A549 (cell line): ENCODE measurements around the gene CREG2. TPM values are rescaled to one million over a fixed set of nuclear protein-coding genes. Genes with fewer than 3 reads are reported as not detected.

Experiments used
- BHLHE40 ChIP-seq: IDR thresholded peaks from 2 replicates; pipeline ENCODE4 v1.6.1; 2012; ENCODE audit warnings: low read depth, low read length, inconsistent platforms
- CBX2 ChIP-seq: fragments of 200-600 bp; sonication (generic); IDR thresholded peaks from 2 replicates; pipeline ENCODE4 v1.6.1; 2016; ENCODE audit warnings: low read depth, mild to moderate bottlenecking, borderline replicate concordance
- CBX8 ChIP-seq: fragments of 200-600 bp; sonication (generic); IDR thresholded peaks from 2 replicates; pipeline ENCODE4 v1.6.1; 2016
- CHD4 ChIP-seq: fragments of 200-600 bp; sonication (generic); IDR thresholded peaks from 2 replicates; pipeline ENCODE4 v1.6.1; 2016; ENCODE audit warnings: antibody characterized with exemption, mild to moderate bottlenecking, borderline replicate concordance
- EHF ChIP-seq: fragments of 250-450 bp; sonication (Bioruptor Pico); IDR thresholded peaks from 2 replicates; pipeline ENCODE4 v1.5.0; 2020; ENCODE audit warnings: mild to moderate bottlenecking
- ESRRA ChIP-seq: fragments of 150-350 bp; IDR thresholded peaks from 2 replicates; pipeline ENCODE4 v1.6.1; 2014; ENCODE audit warnings: mild to moderate bottlenecking, low read length, borderline replicate concordance
- FOSL2 ChIP-seq, 2 experiments: fragments of 450-650 bp in 1 of 2; fragments of >200 bp in 1 of 2; sonication (Bioruptor Twin) in 1 of 2; formaldehyde crosslinking; IDR thresholded peaks; 2 replicates each; pipeline versions ENCODE4 v1.5.0 to v1.6.1; 2016 to 2020; ENCODE audit warnings: mild to moderate bottlenecking in 1 of 2, moderate library complexity in 1 of 2
- FOXS1 ChIP-seq: fragments of 250-450 bp; sonication (Bioruptor Pico); IDR thresholded peaks from 2 replicates; pipeline ENCODE4 v1.5.0; 2020; ENCODE audit warnings: mild to moderate bottlenecking, moderate library complexity
- GATA3 ChIP-seq: IDR thresholded peaks from 2 replicates; pipeline ENCODE4 v1.6.1; 2012; ENCODE audit warnings: borderline replicate concordance
- HOXA7 ChIP-seq: fragments of 250-450 bp; sonication (Bioruptor Pico); IDR thresholded peaks from 2 replicates; pipeline ENCODE4 v1.5.0; 2020; ENCODE audit warnings: mild to moderate bottlenecking, moderate library complexity
- HOXB13 ChIP-seq: fragments of 250-450 bp; sonication (Bioruptor Pico); IDR thresholded peaks from 2 replicates; pipeline ENCODE4 v1.5.0; 2020; ENCODE audit warnings: low read depth, mild to moderate bottlenecking, moderate library complexity
- HOXB5 ChIP-seq: fragments of 250-450 bp; sonication (Bioruptor Pico); IDR thresholded peaks from 2 replicates; pipeline ENCODE4 v1.5.0; 2020; ENCODE audit warnings: mild to moderate bottlenecking, moderate library complexity
- JUN ChIP-seq, 2 experiments: fragments of >200 bp; sonication (Bioruptor Twin); formaldehyde crosslinking; IDR thresholded peaks; 2 replicates in 1 of 2; 3 replicates in 1 of 2; pipeline ENCODE4 v1.6.1; 2016 to 2017
- JUNB ChIP-seq: fragments of >200 bp; sonication (Bioruptor Twin); formaldehyde crosslinking; IDR thresholded peaks from 2 replicates; pipeline ENCODE4 v1.6.1; 2016
- MAFK ChIP-seq: fragments of 450-650 bp; IDR thresholded peaks from 2 replicates; pipeline ENCODE4 v1.6.1; 2014; ENCODE audit not compliant: partially characterized antibody
- MAZ ChIP-seq: fragments of 150-350 bp; IDR thresholded peaks from 2 replicates; pipeline ENCODE4 v1.6.1; 2014; ENCODE audit warnings: antibody characterized with exemption, low read depth, low read length, borderline replicate concordance
- MYC ChIP-seq: IDR thresholded peaks from 2 replicates; pipeline ENCODE4 v1.6.1; 2012; ENCODE audit warnings: mild to moderate bottlenecking, inconsistent platforms, low read length, improper control_type of control experiment, borderline replicate concordance
- NFE2L2 ChIP-seq: fragments of 150-350 bp; conservative IDR thresholded peaks from 2 replicates; pipeline ENCODE4 v1.6.1; 2014; ENCODE audit warnings: low read length
- NPAS2 ChIP-seq: fragments of 250-450 bp; sonication (Bioruptor Pico); IDR thresholded peaks from 2 replicates; pipeline ENCODE4 v1.8.0; 2022; ENCODE audit warnings: mild to moderate bottlenecking, moderate library complexity, borderline replicate concordance
- PHF8 ChIP-seq: fragments of 200-600 bp; sonication (generic); IDR thresholded peaks from 2 replicates; pipeline ENCODE4 v1.6.1; 2016; ENCODE audit warnings: low read depth, mild to moderate bottlenecking, antibody characterized with exemption, moderate library complexity, borderline replicate concordance
- POLR2AphosphoS2 ChIP-seq: conservative IDR thresholded peaks from 2 replicates; pipeline ENCODE4 v1.6.1; 2012; ENCODE audit warnings: low read length, improper control_type of control experiment, inconsistent platforms
- RARB ChIP-seq: fragments of 250-450 bp; sonication (Bioruptor Pico); IDR thresholded peaks from 2 replicates; pipeline ENCODE4 v1.8.0; 2021; ENCODE audit warnings: mild to moderate bottlenecking, moderate library complexity
- RFX5 ChIP-seq: fragments of 450-650 bp; IDR thresholded peaks from 2 replicates; pipeline ENCODE4 v1.7.1; 2014; ENCODE audit warnings: antibody characterized with exemption, mild to moderate bottlenecking, moderate library complexity
- RNF2 ChIP-seq: fragments of 200-600 bp; sonication (generic); IDR thresholded peaks from 2 replicates; pipeline ENCODE4 v1.6.1; 2016; ENCODE audit warnings: low read depth, mild to moderate bottlenecking, antibody characterized with exemption, moderate library complexity, borderline replicate concordance
- TFCP2L1 ChIP-seq: fragments of 250-450 bp; sonication (Bioruptor Pico); IDR thresholded peaks from 2 replicates; pipeline ENCODE4 v1.5.0; 2021; ENCODE audit warnings: mild to moderate bottlenecking
- TP53 ChIP-seq: fragments of 250-450 bp; sonication (Bioruptor Pico); IDR thresholded peaks from 2 replicates; pipeline ENCODE4 v1.5.0; 2021; ENCODE audit warnings: mild to moderate bottlenecking, moderate library complexity
- ZC3H11A ChIP-seq: fragments of 450-650 bp; IDR thresholded peaks from 2 replicates; pipeline ENCODE4 v1.6.1; 2014; ENCODE audit warnings: antibody characterized with exemption, mild to moderate bottlenecking
- ZFP36 ChIP-seq: fragments of 450-650 bp; IDR thresholded peaks from 2 replicates; pipeline ENCODE4 v1.6.1; 2014; ENCODE audit warnings: borderline replicate concordance; ENCODE audit not compliant: partially characterized antibody
- ZSCAN20 ChIP-seq: fragments of 250-450 bp; sonication (Bioruptor Pico); IDR thresholded peaks from 2 replicates; pipeline ENCODE4 v1.8.0; 2022; ENCODE audit warnings: mild to moderate bottlenecking, moderate library complexity
- polyA plus RNA-seq, 4 experiments: library from polyadenylated mRNA; depleted of rRNA in 3 of 4; stranded (reverse); fragments of >200 nt; fragmentation: RNase III in 1 of 4; extraction: RNeasy Plus Mini Kit Qiagen cat#74134 plus additional on column Dnase treatment in 1 of 4; gene quantifications; 2 replicates in 3 of 4; 3 replicates in 1 of 4; pipeline ENCODE4 v1.2.3, GENCODE V29; 2011 to 2017
- TF ChIP-seq, protein P1 (sequence below): fragments of 200-600 bp; sonication (generic); IDR thresholded peaks from 2 replicates; pipeline ENCODE4 v1.6.1; 2016; ENCODE audit warnings: antibody characterized with exemption, mild to moderate bottlenecking, moderate library complexity
- TF ChIP-seq, protein P2 (sequence below): fragments of >200 bp; sonication (Bioruptor Twin); formaldehyde crosslinking; IDR thresholded peaks from 2 replicates; pipeline ENCODE4 v1.6.1; 2016
- TF ChIP-seq, protein P3 (sequence below): IDR thresholded peaks from 2 replicates; pipeline ENCODE4 v1.6.1; 2012
- TF ChIP-seq, protein P4 (sequence below): IDR thresholded peaks from 2 replicates; pipeline ENCODE4 v1.6.1; 2012; ENCODE audit warnings: low read depth, borderline replicate concordance
- TF ChIP-seq, protein P5 (sequence below): fragments of 150-350 bp; IDR thresholded peaks from 2 replicates; pipeline ENCODE4 v1.6.1; 2014; ENCODE audit warnings: low read depth, mild to moderate bottlenecking, low read length
- TF ChIP-seq, protein P6 (sequence below): fragments of 450-650 bp; IDR thresholded peaks from 2 replicates; pipeline ENCODE4 v1.6.1; 2014; ENCODE audit warnings: antibody characterized with exemption
- TF ChIP-seq, protein P7 (sequence below): fragments of 250-450 bp; sonication (Bioruptor Pico); IDR thresholded peaks from 2 replicates; pipeline ENCODE4 v1.5.0; 2020; ENCODE audit warnings: low read depth, mild to moderate bottlenecking, moderate library complexity

CREG2 gene
- polyA plus RNA-seq, 2 of the 4 experiments (the other 2 are of a cell fraction) = 1.5 to 1.6 TPM

DNA sequence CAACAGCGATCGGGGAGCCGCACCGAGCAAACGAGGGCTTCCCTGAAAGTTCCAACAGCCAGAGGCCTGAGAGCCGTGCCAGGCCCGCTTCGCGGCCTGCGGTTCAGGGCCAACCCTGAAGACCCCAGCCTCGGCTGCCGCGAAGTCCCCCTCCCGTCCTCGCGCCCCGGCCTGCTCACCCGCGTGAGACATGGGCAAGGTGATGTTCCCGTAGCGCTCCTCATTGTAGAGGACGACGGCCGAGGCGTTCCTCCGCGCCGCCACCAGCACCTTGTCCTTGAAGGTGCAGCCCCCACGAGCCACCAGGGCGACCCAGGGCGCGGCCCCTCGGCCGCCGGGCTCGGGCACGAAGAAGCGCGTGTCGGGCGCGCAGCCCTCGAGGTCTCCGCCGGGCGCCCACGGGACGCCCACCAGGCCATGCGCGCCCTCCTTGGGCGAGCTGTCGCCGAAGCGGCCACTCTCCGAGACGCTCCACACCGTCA, 79.3 kb downstream of the CREG2 start (continued):
- TF ChIP-seq ZC3H11A (no peak), ESRRA (no peak), NPAS2 (no peak), BHLHE40 (no peak), HOXB5 (CRISPR knock-in tag) (0 out of 2 replicates have a peak, but pooled peaks have one; percentile 49), EHF (no peak), RARB (CRISPR knock-in tag) (no peak), MYC (no peak), ZFP36 (no peak), NFE2L2 (no peak), ZSCAN20 (CRISPR knock-in tag) (no peak), TFCP2L1 (CRISPR knock-in tag) (no peak), FOXS1 (CRISPR knock-in tag) (no peak), PHF8 (peak; percentile 67; the same call in 1 of the 2 replicates), CBX8 (no peak), TP53 (0 out of 2 replicates have a peak, but pooled peaks have one; percentile 66), HOXA7 (CRISPR knock-in tag) (no peak), MAZ (no peak), FOSL2 (IDR thresholded peaks at IDR 0.05) (no peak), FOSL2 (CRISPR knock-in tag; IDR thresholded peaks at IDR 0.05) (no peak), POLR2AphosphoS2 (no peak), CHD4 (no peak), JUN (IDR thresholded peaks at IDR 0.05) (no peak), RNF2 (peak; percentile 75; the same call in 1 of the 2 replicates), MAFK (no peak), RFX5 (no peak), HOXB13 (CRISPR knock-in tag) (no peak), JUNB (no peak), GATA3 (no peak), CBX2 (no peak)
- TF ChIP-seq, protein P1, sequence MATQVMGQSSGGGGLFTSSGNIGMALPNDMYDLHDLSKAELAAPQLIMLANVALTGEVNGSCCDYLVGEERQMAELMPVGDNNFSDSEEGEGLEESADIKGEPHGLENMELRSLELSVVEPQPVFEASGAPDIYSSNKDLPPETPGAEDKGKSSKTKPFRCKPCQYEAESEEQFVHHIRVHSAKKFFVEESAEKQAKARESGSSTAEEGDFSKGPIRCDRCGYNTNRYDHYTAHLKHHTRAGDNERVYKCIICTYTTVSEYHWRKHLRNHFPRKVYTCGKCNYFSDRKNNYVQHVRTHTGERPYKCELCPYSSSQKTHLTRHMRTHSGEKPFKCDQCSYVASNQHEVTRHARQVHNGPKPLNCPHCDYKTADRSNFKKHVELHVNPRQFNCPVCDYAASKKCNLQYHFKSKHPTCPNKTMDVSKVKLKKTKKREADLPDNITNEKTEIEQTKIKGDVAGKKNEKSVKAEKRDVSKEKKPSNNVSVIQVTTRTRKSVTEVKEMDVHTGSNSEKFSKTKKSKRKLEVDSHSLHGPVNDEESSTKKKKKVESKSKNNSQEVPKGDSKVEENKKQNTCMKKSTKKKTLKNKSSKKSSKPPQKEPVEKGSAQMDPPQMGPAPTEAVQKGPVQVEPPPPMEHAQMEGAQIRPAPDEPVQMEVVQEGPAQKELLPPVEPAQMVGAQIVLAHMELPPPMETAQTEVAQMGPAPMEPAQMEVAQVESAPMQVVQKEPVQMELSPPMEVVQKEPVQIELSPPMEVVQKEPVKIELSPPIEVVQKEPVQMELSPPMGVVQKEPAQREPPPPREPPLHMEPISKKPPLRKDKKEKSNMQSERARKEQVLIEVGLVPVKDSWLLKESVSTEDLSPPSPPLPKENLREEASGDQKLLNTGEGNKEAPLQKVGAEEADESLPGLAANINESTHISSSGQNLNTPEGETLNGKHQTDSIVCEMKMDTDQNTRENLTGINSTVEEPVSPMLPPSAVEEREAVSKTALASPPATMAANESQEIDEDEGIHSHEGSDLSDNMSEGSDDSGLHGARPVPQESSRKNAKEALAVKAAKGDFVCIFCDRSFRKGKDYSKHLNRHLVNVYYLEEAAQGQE = no peak
- TF ChIP-seq, protein P2, sequence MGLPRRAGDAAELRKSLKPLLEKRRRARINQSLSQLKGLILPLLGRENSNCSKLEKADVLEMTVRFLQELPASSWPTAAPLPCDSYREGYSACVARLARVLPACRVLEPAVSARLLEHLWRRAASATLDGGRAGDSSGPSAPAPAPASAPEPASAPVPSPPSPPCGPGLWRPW = no peak
- TF ChIP-seq, protein P3, sequence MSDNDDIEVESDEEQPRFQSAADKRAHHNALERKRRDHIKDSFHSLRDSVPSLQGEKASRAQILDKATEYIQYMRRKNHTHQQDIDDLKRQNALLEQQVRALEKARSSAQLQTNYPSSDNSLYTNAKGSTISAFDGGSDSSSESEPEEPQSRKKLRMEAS = peak; percentile 72
- TF ChIP-seq, protein P4, sequence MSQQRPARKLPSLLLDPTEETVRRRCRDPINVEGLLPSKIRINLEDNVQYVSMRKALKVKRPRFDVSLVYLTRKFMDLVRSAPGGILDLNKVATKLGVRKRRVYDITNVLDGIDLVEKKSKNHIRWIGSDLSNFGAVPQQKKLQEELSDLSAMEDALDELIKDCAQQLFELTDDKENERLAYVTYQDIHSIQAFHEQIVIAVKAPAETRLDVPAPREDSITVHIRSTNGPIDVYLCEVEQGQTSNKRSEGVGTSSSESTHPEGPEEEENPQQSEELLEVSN = peak; percentile 73
- TF ChIP-seq, protein P5, sequence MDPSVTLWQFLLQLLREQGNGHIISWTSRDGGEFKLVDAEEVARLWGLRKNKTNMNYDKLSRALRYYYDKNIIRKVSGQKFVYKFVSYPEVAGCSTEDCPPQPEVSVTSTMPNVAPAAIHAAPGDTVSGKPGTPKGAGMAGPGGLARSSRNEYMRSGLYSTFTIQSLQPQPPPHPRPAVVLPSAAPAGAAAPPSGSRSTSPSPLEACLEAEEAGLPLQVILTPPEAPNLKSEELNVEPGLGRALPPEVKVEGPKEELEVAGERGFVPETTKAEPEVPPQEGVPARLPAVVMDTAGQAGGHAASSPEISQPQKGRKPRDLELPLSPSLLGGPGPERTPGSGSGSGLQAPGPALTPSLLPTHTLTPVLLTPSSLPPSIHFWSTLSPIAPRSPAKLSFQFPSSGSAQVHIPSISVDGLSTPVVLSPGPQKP = no peak
- TF ChIP-seq, protein P6, sequence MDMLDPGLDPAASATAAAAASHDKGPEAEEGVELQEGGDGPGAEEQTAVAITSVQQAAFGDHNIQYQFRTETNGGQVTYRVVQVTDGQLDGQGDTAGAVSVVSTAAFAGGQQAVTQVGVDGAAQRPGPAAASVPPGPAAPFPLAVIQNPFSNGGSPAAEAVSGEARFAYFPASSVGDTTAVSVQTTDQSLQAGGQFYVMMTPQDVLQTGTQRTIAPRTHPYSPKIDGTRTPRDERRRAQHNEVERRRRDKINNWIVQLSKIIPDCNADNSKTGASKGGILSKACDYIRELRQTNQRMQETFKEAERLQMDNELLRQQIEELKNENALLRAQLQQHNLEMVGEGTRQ = no peak
- TF ChIP-seq, protein P7, sequence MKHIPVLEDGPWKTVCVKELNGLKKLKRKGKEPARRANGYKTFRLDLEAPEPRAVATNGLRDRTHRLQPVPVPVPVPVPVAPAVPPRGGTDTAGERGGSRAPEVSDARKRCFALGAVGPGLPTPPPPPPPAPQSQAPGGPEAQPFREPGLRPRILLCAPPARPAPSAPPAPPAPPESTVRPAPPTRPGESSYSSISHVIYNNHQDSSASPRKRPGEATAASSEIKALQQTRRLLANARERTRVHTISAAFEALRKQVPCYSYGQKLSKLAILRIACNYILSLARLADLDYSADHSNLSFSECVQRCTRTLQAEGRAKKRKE = no peak
